OCI-LY3 (cell line): ENCODE results near the gene CTSH.

Experiments
- H2AFZ ChIP-seq: fragments of 200-600, 300-600 bp; shearing (Covaris generic); 2 replicates; pipeline ENCODE4 v1.6.0; 2014; ENCODE audit warnings: antibody characterized with exemption, low read depth, low read length
- H3K27ac ChIP-seq: fragments of 200-600, 300-600 bp; sonication (generic); 2 replicates; pipeline ENCODE4 v1.5.1; 2014; ENCODE audit warnings: mild to moderate bottlenecking, low read length, moderate library complexity, mixed read lengths
- H3K27me3 ChIP-seq: fragments of 200-600, 300-600 bp; sonication (generic); 2 replicates; pipeline ENCODE4 v1.6.1; 2014; ENCODE audit warnings: low read depth, low read length, mixed read lengths
- H3K36me3 ChIP-seq: fragments of 200-600, 300-600 bp; sonication (generic); replicated peaks from 2 replicates; pipeline ENCODE3; 2014; ENCODE audit warnings: low read depth, low read length, mixed read lengths
- H3K4me1 ChIP-seq: fragments of 300-600, 200-600 bp; sonication (generic); 2 replicates; pipeline ENCODE4 v1.6.1; 2014; ENCODE audit warnings: low read length, mixed read lengths
- H3K4me2 ChIP-seq: fragments of 200-600, 300-600 bp; sonication (generic); 2 replicates; pipeline ENCODE4 v1.6.1; 2014; ENCODE audit warnings: low read length, mixed read lengths
- H3K4me3 ChIP-seq: fragments of 300-600, 200-600 bp; sonication (generic); 2 replicates; pipeline ENCODE4 v1.5.1; 2014; ENCODE audit warnings: antibody characterized with exemption, mild to moderate bottlenecking, low read length, moderate library complexity
- H3K79me2 ChIP-seq: fragments of 300-600, 200-600 bp; shearing (Covaris generic); 2 replicates; pipeline ENCODE4 v1.6.1; 2014; ENCODE audit warnings: mild to moderate bottlenecking, low read length, mixed read lengths
- H3K9ac ChIP-seq: fragments of 300-600, 200-600 bp; shearing (Covaris generic); 2 replicates; pipeline ENCODE4 v1.6.0; 2014; ENCODE audit warnings: mild to moderate bottlenecking, low read length, moderate library complexity
- H3K9me3 ChIP-seq: fragments of 200-600, 300-600 bp; shearing (Covaris generic); 2 replicates; pipeline ENCODE4 v1.6.1; 2014; ENCODE audit warnings: low read length, mixed read lengths; ENCODE audit not compliant: insufficient read depth
- H4K20me1 ChIP-seq: fragments of 200-600, 300-600 bp; sonication (generic); 2 replicates; pipeline ENCODE4 v1.6.1; 2016; ENCODE audit warnings: low read length, mixed read lengths; ENCODE audit not compliant: insufficient read depth
- EZH2phosphoT487 ChIP-seq: fragments of 200-600 bp; shearing (Covaris generic); IDR thresholded peaks from 2 replicates; pipeline ENCODE4 v1.6.1; 2018; ENCODE audit warnings: antibody characterized with exemption, mixed run types, low read depth
- TF ChIP-seq, protein P1 (sequence below): fragments of 200-600, 300-600 bp; sonication (generic); IDR thresholded peaks from 2 replicates; pipeline ENCODE4 v1.5.1; 2014; ENCODE audit warnings: antibody characterized with exemption, low read length, low read depth

Gene CTSH

GRCh38 chr15:78984041-78984440 lies 39.2 kb upstream of the CTSH start:
- Histone ChIP-seq H2AFZ (no peak overlapping the region), H3K27me3 (no peaks in the 10 kb centered on the region), H3K36me3 (peaks cover 40% of the 10 kb centered on the region), H3K4me1 (peaks cover 41% of the 10 kb centered on the region), H4K20me1 (no peaks in the 10 kb centered on the region), H3K79me2 (peaks cover 9% of the 10 kb centered on the region; the same call in 1 of the 2 replicates), H3K9me3 (no peaks in the 10 kb centered on the region), H3K27ac (no peak overlapping the region), H3K4me2 (no peak overlapping the region), H3K4me3 (no peak overlapping the region), H3K9ac (no peak overlapping the region)
- no peak for TF ChIP-seq EZH2phosphoT487
- TF ChIP-seq, protein P1, sequence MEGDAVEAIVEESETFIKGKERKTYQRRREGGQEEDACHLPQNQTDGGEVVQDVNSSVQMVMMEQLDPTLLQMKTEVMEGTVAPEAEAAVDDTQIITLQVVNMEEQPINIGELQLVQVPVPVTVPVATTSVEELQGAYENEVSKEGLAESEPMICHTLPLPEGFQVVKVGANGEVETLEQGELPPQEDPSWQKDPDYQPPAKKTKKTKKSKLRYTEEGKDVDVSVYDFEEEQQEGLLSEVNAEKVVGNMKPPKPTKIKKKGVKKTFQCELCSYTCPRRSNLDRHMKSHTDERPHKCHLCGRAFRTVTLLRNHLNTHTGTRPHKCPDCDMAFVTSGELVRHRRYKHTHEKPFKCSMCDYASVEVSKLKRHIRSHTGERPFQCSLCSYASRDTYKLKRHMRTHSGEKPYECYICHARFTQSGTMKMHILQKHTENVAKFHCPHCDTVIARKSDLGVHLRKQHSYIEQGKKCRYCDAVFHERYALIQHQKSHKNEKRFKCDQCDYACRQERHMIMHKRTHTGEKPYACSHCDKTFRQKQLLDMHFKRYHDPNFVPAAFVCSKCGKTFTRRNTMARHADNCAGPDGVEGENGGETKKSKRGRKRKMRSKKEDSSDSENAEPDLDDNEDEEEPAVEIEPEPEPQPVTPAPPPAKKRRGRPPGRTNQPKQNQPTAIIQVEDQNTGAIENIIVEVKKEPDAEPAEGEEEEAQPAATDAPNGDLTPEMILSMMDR = no peak

DNA sequence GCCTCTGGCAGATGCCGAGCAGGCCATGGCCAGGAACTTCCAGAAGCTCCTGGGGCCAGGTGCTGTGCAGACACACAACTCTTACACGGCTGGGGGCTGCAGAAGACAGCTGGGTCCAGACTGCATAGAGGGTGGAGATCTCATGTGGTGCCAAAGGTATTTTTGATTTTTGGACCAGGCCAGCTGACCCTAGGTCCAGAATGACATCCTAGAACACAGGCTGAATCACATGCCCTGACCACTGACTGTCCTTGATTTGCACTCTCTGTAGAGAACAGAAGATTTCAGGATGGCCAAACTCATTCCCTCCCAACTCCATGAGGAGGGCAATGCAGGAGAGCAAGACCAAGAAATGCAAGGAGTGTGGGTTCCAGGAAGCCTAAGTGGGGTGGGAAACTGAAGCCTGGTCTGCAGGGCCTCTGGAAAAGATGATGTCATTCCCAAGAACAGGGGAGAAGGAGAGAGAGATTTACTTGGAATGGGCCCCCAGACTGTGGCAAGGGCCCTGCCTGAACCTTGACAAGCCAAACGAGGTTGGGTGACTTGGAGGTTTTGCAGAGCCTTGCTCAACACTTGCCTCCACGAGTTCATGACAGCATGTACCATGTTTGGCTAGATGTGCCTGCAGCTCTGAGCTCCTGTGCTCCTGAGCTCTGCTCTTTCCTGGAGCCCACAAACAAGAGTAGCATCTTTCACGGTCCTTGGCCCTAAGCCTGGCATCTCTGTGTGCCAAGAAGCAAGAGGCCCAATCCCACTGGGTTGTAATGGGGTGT lies 38.5 kb upstream of the CTSH start:
- no peak overlapping the region for H2AFZ ChIP-seq
- H3K79me2 ChIP-seq = peaks cover 14% of the 10 kb centered on the region; the same call in 1 of the 2 replicates
- no peaks in the 10 kb centered on the region for H3K9me3 ChIP-seq
- TF ChIP-seq, protein P1 = no peak
- TF ChIP-seq EZH2phosphoT487 = no peak
- no peak overlapping the region for H3K27ac ChIP-seq
- no peak overlapping the region for H3K4me2 ChIP-seq
- H4K20me1 ChIP-seq = no peaks in the 10 kb centered on the region
- no peak overlapping the region for H3K9ac ChIP-seq
- H3K36me3 ChIP-seq = peaks cover 40% of the 10 kb centered on the region
- no peak overlapping the region for H3K4me3 ChIP-seq
- no peaks in the 10 kb centered on the region for H3K27me3 ChIP-seq
- peaks cover 41% of the 10 kb centered on the region for H3K4me1 ChIP-seq

DNA sequence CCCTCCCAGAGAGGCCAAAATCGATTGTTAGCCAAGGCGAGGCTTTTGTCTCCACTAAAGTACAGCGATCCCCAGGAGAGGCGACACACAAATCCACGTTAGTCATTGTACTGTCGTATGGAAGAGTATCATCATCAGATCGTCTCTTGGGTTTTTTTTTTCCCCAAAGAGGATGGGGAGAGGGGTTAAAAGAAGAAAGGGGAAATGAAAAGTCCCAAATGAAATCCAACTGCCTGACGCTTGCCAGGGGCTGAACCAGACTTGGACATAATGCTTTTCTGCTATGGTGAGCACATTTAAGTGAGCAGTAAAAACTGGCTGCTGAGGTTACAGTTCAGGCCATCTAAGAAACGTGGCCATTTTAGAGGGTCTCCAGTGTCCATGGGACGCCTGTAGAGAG lies 37.9 kb upstream of the CTSH start:
- H4K20me1 ChIP-seq = no peaks in the 10 kb centered on the region
- no peak overlapping the region for H3K9ac ChIP-seq
- no peak overlapping the region for H3K4me3 ChIP-seq
- TF ChIP-seq EZH2phosphoT487 = no peak
- TF ChIP-seq, protein P1 = no peak
- peaks cover 41% of the 10 kb centered on the region for H3K4me1 ChIP-seq
- H3K79me2 ChIP-seq = peaks cover 14% of the 10 kb centered on the region; the same call in 1 of the 2 replicates
- H3K27ac ChIP-seq = no peak overlapping the region
- no peak overlapping the region for H2AFZ ChIP-seq
- H3K4me2 ChIP-seq = no peak overlapping the region
- no peaks in the 10 kb centered on the region for H3K27me3 ChIP-seq
- peaks cover 40% of the 10 kb centered on the region for H3K36me3 ChIP-seq
- no peaks in the 10 kb centered on the region for H3K9me3 ChIP-seq

GRCh38 chr15:78981532-78982313 lies 36.9 kb upstream of the CTSH start:
- Histone ChIP-seq H3K27me3 (no peaks in the 10 kb centered on the region), H3K9ac (no peak overlapping the region), H4K20me1 (no peaks in the 10 kb centered on the region), H2AFZ (no peak overlapping the region), H3K4me3 (no peak overlapping the region), H3K9me3 (no peaks in the 10 kb centered on the region), H3K79me2 (peaks cover 14% of the 10 kb centered on the region; the same call in 1 of the 2 replicates), H3K27ac (no peak overlapping the region), H3K4me2 (no peak overlapping the region), H3K36me3 (peaks cover 38% of the 10 kb centered on the region), H3K4me1 (peaks cover 44% of the 10 kb centered on the region)
- no peak for TF ChIP-seq EZH2phosphoT487
- TF ChIP-seq, protein P1 = no peak
